ENCODE results near the gene ZNF598. TPM values are rescaled to one million over a fixed set of nuclear protein-coding genes. Genes with fewer than 3 reads are reported as not detected.
A peak's percentile ranks its signal among the peaks of the same experiment; 100 is the strongest.

Gene ZNF598
- polyA plus RNA-seq, 1 of the 3 experiments (the other 2 are of a cell fraction), result 47.8 TPM

GRCh38 chr16:1959269-1960039, 50.2 kb downstream of the ZNF598 start, which contains the start of gene NDUFB10 (continued):
- TF ChIP-seq IRF3 (IDR thresholded peaks at IDR 0.05; ENCODE audit: low read depth, low read length) (no peak), ZBTB33 (IDR thresholded peaks at IDR 0.05; ENCODE audit: borderline replicate concordance, low read depth) (peak; percentile 24; the same call in 1 of the 2 replicates), GABPA (IDR thresholded peaks at IDR 0.05; ENCODE audit: low read depth) (peak; percentile 29; the same call in 1 of the 2 replicates), FOXM1 (IDR thresholded peaks at IDR 0.05; ENCODE audit: low read depth) (no peak), TEAD4 (IDR thresholded peaks at IDR 0.05; ENCODE audit: borderline replicate concordance, insufficient read depth) (no peak), FOXJ3 (CRISPR knock-in tag; IDR thresholded peaks at IDR 0.05) (no peak), RAD21 (IDR thresholded peaks at IDR 0.05; ENCODE audit: low read length) (peak; percentile 45), SIN3A (IDR thresholded peaks at IDR 0.05; ENCODE audit: borderline replicate concordance, low read depth, low read length) (no peak), RCOR1 (IDR thresholded peaks at IDR 0.05; ENCODE audit: low read length) (no peak), GATA2 (CRISPR knock-in tag; IDR thresholded peaks at IDR 0.05) (no peak), EP300 (IDR thresholded peaks at IDR 0.05; ENCODE audit: borderline replicate concordance in 1 of 2, low read depth in 1 of 2, low read length in 1 of 2) (no peak; a peak in 1 of 4 replicates), NFIC (IDR thresholded peaks at IDR 0.05; ENCODE audit: borderline replicate concordance) (no peak), POLR2AphosphoS5 (IDR thresholded peaks at IDR 0.05; ENCODE audit: low read depth, low read length) (peak; percentile 91), RFX5 (IDR thresholded peaks at IDR 0.05; ENCODE audit: low read length) (no peak), USF2 (IDR thresholded peaks at IDR 0.05; ENCODE audit: borderline replicate concordance, low read depth, low read length) (no peak)
- TF ChIP-seq, protein P1, sequence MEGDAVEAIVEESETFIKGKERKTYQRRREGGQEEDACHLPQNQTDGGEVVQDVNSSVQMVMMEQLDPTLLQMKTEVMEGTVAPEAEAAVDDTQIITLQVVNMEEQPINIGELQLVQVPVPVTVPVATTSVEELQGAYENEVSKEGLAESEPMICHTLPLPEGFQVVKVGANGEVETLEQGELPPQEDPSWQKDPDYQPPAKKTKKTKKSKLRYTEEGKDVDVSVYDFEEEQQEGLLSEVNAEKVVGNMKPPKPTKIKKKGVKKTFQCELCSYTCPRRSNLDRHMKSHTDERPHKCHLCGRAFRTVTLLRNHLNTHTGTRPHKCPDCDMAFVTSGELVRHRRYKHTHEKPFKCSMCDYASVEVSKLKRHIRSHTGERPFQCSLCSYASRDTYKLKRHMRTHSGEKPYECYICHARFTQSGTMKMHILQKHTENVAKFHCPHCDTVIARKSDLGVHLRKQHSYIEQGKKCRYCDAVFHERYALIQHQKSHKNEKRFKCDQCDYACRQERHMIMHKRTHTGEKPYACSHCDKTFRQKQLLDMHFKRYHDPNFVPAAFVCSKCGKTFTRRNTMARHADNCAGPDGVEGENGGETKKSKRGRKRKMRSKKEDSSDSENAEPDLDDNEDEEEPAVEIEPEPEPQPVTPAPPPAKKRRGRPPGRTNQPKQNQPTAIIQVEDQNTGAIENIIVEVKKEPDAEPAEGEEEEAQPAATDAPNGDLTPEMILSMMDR (IDR thresholded peaks at IDR 0.05), result peak; percentile 73
- TF ChIP-seq, protein P2, sequence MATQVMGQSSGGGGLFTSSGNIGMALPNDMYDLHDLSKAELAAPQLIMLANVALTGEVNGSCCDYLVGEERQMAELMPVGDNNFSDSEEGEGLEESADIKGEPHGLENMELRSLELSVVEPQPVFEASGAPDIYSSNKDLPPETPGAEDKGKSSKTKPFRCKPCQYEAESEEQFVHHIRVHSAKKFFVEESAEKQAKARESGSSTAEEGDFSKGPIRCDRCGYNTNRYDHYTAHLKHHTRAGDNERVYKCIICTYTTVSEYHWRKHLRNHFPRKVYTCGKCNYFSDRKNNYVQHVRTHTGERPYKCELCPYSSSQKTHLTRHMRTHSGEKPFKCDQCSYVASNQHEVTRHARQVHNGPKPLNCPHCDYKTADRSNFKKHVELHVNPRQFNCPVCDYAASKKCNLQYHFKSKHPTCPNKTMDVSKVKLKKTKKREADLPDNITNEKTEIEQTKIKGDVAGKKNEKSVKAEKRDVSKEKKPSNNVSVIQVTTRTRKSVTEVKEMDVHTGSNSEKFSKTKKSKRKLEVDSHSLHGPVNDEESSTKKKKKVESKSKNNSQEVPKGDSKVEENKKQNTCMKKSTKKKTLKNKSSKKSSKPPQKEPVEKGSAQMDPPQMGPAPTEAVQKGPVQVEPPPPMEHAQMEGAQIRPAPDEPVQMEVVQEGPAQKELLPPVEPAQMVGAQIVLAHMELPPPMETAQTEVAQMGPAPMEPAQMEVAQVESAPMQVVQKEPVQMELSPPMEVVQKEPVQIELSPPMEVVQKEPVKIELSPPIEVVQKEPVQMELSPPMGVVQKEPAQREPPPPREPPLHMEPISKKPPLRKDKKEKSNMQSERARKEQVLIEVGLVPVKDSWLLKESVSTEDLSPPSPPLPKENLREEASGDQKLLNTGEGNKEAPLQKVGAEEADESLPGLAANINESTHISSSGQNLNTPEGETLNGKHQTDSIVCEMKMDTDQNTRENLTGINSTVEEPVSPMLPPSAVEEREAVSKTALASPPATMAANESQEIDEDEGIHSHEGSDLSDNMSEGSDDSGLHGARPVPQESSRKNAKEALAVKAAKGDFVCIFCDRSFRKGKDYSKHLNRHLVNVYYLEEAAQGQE (IDR thresholded peaks at IDR 0.05; ENCODE audit: low read depth, low read length), result 0 out of 2 replicates have a peak, but pooled peaks have one; percentile 35

Data from SK-N-SH (cell line).